HTR-8/SVneo (cell line): Measurements from ENCODE around the gene HSH2D.
"Not testable (repeated sequence)": the region's sequence is repeated elsewhere in the genome, so short reads cannot be mapped to it uniquely, and the experiment has no call there.

ENCODE experiments used
- DNase-seq: peaks from one replicate; pipeline ENCODE4 v3.0.0; 2011; ENCODE audit warnings: low spot score, mixed read lengths; ENCODE audit not compliant: insufficient read length
- FAIRE-seq: peaks from 2 replicates; lab custom pipeline; 2011; peaks lifted over from hg19 to GRCh38; lab: Jason Lieb, UNC

HSH2D gene

GRCh38 chr19:16119075-16119857, 24.2 kb upstream of the HSH2D start:
- FAIRE-seq, DNase-seq: not testable (repeated sequence)

- no peak for FAIRE-seq
- no peak for DNase-seq
Measured at GRCh38 chr19:16121141-16121540, 22.3 kb upstream of the HSH2D start.

GRCh38 chr19:16121967-16122366, 21.5 kb upstream of the HSH2D start:
- no peak for FAIRE-seq

GRCh38 chr19:16124953-16125352, 18.5 kb upstream of the HSH2D start:
- FAIRE-seq: no peak
- no peak for DNase-seq

More at GRCh38 chr19:16121967-16122366, 21.5 kb upstream of the HSH2D start:
- no peak for DNase-seq

GRCh38 chr19:16125737-16126495, 17.6 kb upstream of the HSH2D start:
- DNase-seq (no peak), FAIRE-seq (no peak)

GRCh38 chr19:16127080-16127479, 16.4 kb upstream of the HSH2D start:
- DNase-seq (no peak), FAIRE-seq (no peak)

- DNase-seq (no peak), FAIRE-seq (no peak)
Measured at GRCh38 chr19:16127776-16128371, 15.6 kb upstream of the HSH2D start.

- FAIRE-seq (no peak), DNase-seq (no peak)
Measured at GRCh38 chr19:16131648-16132047, 11.8 kb upstream of the HSH2D start.

GRCh38 chr19:16133818-16134217, 9.7 kb upstream of the HSH2D start:
- FAIRE-seq: no peak
- no peak for DNase-seq

- no peak for FAIRE-seq
- DNase-seq: no peak
Measured at GRCh38 chr19:16134510-16134909, 9.0 kb upstream of the HSH2D start.

GRCh38 chr19:16135430-16136127, 7.9 kb upstream of the HSH2D start:
- DNase-seq (no peak), FAIRE-seq (no peak)

GRCh38 chr19:16136185-16136999, 7.1 kb upstream of the HSH2D start:
- FAIRE-seq: no peak
- no peak for DNase-seq

- DNase-seq: no peak
- no peak for FAIRE-seq
Measured at GRCh38 chr19:16139752-16140151, 3.7 kb upstream of the HSH2D start.

GRCh38 chr19:16141043-16141442, 2.4 kb upstream of the HSH2D start:
- FAIRE-seq: no peak
- no peak for DNase-seq

GRCh38 chr19:16142032-16142580, 1.4 kb upstream of the HSH2D start:
- DNase-seq (no peak), FAIRE-seq (no peak)

- FAIRE-seq (no peak), DNase-seq (no peak)
Measured at GRCh38 chr19:16144216-16144581, 714 bp downstream of the HSH2D start.

GRCh38 chr19:16146112-16146511, 2.6 kb downstream of the HSH2D start:
- FAIRE-seq (no peak), DNase-seq (no peak)

- FAIRE-seq (no peak), DNase-seq (no peak)
Measured at GRCh38 chr19:16148443-16149229, 5.2 kb downstream of the HSH2D start.
